Measurements from ENCODE around the gene LSM2.
A peak's percentile ranks its signal among the peaks of the same experiment; 100 is the strongest.

The LSM2 gene

DNA sequence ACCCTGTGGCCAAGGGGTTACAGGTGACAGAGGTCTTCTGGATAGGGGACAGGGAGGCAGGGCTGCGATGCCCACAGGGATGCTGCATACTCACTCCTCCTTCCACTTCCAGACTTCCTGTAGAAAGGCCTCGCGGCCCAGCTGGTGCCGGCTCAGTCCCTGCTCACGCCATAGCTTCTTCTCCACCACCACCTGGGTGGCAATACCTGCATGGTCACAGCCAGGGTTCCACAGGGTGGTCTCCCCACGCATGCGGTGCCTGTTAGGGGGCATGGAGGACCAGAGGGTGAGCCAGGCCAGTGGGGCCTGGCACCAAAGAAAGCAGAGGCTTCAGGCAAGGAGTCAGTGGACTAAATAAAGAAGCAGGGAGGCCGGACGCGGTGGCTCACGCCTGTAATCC, 21.3 kb downstream of the LSM2 start:
- H3K27me3 ChIP-seq (ENCODE audit: control insufficient read depth in 2 of 2, insufficient read depth in 2 of 2, low read length in 2 of 2) = no peaks in the 10 kb centered on the region
- H3K36me3 ChIP-seq (ENCODE audit: control insufficient read depth in 2 of 2, insufficient read depth in 2 of 2, low read length in 2 of 2) = peaks cover 20 to 43% of the 10 kb centered on the region in 2 donors
- no peak overlapping the region for H3K4me3 ChIP-seq (ENCODE audit: low read length in 2 of 2)
- H3K27ac ChIP-seq (ENCODE audit: low read depth in 2 of 2, low read length in 2 of 2) = no peak overlapping the region
- H3K9ac ChIP-seq (ENCODE audit: low read depth in 1 of 2, low read length in 2 of 2) = no peak overlapping the region
- H3K9me3 ChIP-seq (ENCODE audit: control insufficient read depth in 2 of 2, low read length in 2 of 2) = no peaks in the 10 kb centered on the region
- H3K4me1 ChIP-seq (ENCODE audit: control insufficient read depth in 2 of 2, insufficient read depth in 2 of 2, low read length in 2 of 2) = no peaks in the 10 kb centered on the region

DNA sequence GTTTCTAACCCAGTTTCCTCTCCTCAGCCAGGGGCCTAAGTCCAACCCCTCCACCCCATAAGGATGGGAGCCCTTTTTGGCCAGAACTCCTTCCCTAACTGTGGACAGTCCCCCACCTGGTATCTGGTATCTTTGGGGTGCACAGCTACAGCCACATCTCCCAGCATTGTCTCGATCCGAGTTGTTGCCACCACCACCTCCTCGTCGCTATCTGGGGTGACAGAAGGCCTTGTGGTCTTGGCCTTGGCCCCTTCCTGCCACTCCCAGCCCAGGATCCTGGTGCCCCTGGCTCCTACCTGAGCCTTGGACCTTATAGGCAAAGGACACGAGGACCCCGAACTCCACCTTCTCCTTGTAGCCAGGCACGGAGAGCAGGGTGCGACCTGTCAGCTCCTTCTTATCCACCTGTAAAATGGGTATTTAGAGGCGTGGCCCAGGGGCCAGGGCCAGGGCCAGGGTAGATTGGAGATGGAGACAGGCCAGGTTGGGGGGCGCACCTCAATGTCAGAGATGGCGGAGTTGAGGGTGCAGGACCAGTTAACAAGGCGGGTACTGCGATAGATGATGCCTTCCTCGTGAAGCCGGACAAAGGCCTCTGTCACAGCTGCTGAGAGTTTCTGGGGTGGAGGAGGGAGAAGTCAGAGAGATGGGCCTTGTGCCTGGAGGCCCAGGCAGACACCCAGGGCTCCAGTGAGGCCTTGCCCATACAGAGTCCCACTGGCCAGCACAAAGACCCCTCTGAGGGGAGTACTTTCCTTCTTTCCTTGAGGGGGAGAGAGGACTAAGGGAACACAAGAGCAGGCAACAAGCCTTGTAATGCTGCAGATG, 22.5 kb downstream of the LSM2 start:
- Histone ChIP-seq H3K9ac (ENCODE audit: low read depth in 1 of 2, low read length in 2 of 2) (no peak overlapping the region), H3K27ac (ENCODE audit: low read depth in 2 of 2, low read length in 2 of 2) (no peak overlapping the region), H3K27me3 (ENCODE audit: control insufficient read depth in 2 of 2, insufficient read depth in 2 of 2, low read length in 2 of 2) (no peaks in the 10 kb centered on the region), H3K4me1 (ENCODE audit: control insufficient read depth in 2 of 2, insufficient read depth in 2 of 2, low read length in 2 of 2) (no peaks in the 10 kb centered on the region), H3K4me3 (ENCODE audit: low read length in 2 of 2) (no peak overlapping the region), H3K9me3 (ENCODE audit: control insufficient read depth in 2 of 2, low read length in 2 of 2) (no peaks in the 10 kb centered on the region), H3K36me3 (ENCODE audit: control insufficient read depth in 2 of 2, insufficient read depth in 2 of 2, low read length in 2 of 2) (peaks cover 28 to 50% of the 10 kb centered on the region in 2 donors)

DNA sequence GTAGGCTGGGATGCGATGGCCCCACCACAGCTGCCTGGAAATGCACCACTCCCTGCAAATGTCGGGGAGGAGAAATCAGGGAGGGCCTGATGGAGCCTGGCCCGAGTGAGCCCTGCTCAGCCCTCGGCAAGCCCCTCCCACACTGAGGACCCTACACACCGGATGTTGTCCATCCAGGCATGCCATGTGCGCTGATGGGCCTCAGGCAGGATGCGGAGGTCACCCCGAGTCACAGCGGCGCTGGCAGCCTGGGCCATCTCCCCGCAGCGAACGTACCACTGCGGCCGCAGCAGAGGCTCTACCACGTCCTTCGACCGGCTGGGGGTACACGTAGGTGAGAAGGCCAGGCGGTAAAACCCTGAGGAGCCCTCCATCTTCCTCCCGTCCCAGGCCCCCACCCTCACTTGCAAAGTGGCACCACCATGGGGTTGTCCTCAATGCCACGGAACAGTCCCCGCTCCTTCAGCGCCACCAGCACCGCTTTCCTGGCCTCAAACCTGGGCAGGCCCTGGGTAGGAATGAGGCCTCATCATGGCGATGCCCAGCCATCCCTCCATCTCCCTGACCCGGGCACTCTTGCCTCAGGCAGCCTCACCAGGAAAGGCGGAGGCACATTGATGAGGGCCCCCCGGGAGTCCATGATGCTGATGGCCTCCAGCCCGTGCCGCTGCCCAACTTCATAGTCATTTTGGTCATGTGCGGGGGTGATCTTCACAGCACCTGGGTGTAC, 24.5 kb downstream of the LSM2 start:
- Histone ChIP-seq H3K36me3 (ENCODE audit: control insufficient read depth in 2 of 2, insufficient read depth in 2 of 2, low read length in 2 of 2) (peaks cover 28 to 53% of the 10 kb centered on the region in 2 donors), H3K9ac (ENCODE audit: low read depth in 1 of 2, low read length in 2 of 2) (no peak overlapping the region), H3K9me3 (ENCODE audit: control insufficient read depth in 2 of 2, low read length in 2 of 2) (no peaks in the 10 kb centered on the region)

DNA sequence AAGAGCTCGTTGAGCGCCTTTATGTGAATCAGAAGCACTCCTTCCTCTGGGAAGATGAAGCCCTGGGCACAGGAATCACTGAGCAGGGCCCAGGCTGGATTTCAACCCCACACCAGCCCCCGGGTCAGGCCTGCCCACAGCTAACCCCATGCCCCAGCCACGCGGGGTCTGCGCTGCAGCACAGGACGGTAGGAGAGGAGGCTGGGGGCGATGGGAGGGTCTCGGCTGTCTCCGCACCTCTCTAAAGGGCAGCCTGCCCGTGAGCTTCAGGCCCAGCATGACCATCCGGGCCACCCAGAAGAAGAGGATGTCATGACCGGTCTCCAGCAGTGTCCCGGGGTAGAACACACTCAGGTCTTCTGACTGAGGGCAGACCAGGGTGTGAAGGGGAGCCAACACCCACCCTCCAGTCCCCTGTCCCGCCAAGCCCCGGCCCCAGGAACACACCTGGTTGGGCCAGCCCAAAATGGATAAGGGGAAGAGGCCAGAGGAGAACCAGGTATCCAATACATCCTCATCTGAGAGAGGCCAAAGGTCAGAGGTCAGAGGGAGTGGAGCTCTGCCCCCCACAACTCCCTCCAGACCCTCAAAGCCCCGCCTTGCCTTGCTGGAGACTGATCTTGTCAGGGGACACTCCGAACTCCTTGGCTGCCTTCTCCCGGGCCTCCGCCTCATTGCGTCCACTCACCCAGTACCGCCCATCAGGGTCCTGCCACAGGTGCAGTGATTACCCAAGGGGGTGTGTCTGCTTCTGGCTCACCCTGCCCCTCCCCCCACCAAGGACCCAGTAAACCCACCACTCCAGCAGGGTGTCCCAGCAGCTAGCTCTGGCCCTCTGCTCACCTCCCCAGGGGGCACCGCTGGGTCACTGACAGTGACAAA, 25.3 kb downstream of the LSM2 start:
- peaks cover 28 to 53% of the 10 kb centered on the region in 2 donors for H3K36me3 ChIP-seq (ENCODE audit: control insufficient read depth in 2 of 2, insufficient read depth in 2 of 2, low read length in 2 of 2)
- H3K9ac ChIP-seq (ENCODE audit: low read depth in 1 of 2, low read length in 2 of 2) = no peak overlapping the region
- H3K4me1 ChIP-seq (ENCODE audit: control insufficient read depth in 2 of 2, insufficient read depth in 2 of 2, low read length in 2 of 2) = peaks cover 11% of the 10 kb centered on the region in 2 donors
- H3K27ac ChIP-seq (ENCODE audit: low read depth in 2 of 2, low read length in 2 of 2) = no peak overlapping the region
- no peak overlapping the region for H3K4me3 ChIP-seq (ENCODE audit: low read length in 2 of 2)
- no peaks in the 10 kb centered on the region for H3K9me3 ChIP-seq (ENCODE audit: control insufficient read depth in 2 of 2, low read length in 2 of 2)
- H3K27me3 ChIP-seq (ENCODE audit: control insufficient read depth in 2 of 2, insufficient read depth in 2 of 2, low read length in 2 of 2) = no peaks in the 10 kb centered on the region

More for the DNA sequence above, 24.5 kb downstream of the LSM2 start:
- peaks cover 3 to 4% of the 10 kb centered on the region in 2 donors for H3K4me1 ChIP-seq (ENCODE audit: control insufficient read depth in 2 of 2, insufficient read depth in 2 of 2, low read length in 2 of 2)
- H3K27ac ChIP-seq (ENCODE audit: low read depth in 2 of 2, low read length in 2 of 2) = no peak overlapping the region
- no peak overlapping the region for H3K4me3 ChIP-seq (ENCODE audit: low read length in 2 of 2)
- H3K27me3 ChIP-seq (ENCODE audit: control insufficient read depth in 2 of 2, insufficient read depth in 2 of 2, low read length in 2 of 2) = no peaks in the 10 kb centered on the region

DNA sequence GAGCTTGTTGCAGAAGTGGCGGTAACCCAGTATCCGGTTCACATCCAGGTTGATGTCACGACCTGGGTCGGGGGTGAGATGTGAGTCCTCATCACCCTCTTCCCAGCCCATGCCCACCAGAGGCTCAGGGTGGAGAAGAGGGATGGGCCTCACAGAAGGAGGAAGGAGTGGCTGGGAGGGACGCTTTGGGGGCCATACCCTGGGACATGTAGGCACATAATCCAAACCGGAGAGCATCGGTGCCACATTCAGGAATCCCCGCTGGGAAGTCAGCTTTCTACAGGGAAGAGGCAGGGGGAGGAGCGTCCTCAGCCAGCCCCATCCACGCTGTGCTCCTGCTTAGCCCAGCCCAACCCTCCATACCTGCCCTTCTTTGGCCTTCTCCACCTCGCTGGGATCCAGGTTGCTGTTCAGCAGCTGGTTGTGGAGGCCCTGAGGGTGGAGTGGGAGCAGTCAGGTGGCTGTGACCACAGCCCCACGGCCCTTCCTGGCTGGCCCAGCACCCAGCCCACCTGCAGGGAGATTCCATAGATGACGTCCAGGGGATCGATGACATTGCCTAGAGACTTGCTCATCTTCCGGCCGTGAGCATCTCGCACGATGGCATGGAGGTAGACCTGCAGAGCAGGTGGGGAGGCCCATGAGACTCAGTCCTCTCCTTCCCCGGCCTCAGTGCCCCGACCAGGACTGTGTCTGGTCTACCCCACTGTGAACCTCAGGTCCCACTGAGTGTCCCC, 26.1 kb downstream of the LSM2 start:
- H3K36me3 ChIP-seq (ENCODE audit: control insufficient read depth in 2 of 2, insufficient read depth in 2 of 2, low read length in 2 of 2) = peaks cover 28 to 53% of the 10 kb centered on the region in 2 donors
- no peaks in the 10 kb centered on the region for H3K9me3 ChIP-seq (ENCODE audit: control insufficient read depth in 2 of 2, low read length in 2 of 2)
- H3K4me1 ChIP-seq (ENCODE audit: control insufficient read depth in 2 of 2, insufficient read depth in 2 of 2, low read length in 2 of 2) = peaks cover 19% of the 10 kb centered on the region in 2 donors
- no peak overlapping the region for H3K4me3 ChIP-seq (ENCODE audit: low read length in 2 of 2)
- H3K27ac ChIP-seq (ENCODE audit: low read depth in 2 of 2, low read length in 2 of 2) = no peak overlapping the region
- no peak overlapping the region for H3K9ac ChIP-seq (ENCODE audit: low read depth in 1 of 2, low read length in 2 of 2)
- H3K27me3 ChIP-seq (ENCODE audit: control insufficient read depth in 2 of 2, insufficient read depth in 2 of 2, low read length in 2 of 2) = no peaks in the 10 kb centered on the region

DNA sequence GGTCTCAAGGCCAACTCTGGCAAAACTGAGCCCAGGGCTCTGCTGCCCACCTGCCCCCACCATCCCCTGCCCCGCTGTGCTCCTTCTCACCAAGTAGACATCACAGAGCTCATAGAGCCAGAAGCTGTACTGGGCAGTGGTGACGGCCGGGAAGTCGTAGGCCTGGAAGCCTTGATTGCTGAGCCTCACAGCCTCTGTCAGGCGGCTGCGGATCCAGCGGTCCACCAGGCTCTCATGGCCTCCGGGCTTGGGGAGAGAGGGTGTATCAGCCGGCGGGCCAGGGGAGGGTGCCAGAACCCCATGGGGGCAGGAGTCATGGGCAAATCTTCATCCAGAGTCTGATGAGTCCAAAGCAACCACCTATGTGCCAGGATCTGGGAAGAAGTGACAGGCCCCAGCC, 26.9 kb downstream of the LSM2 start:
- H3K36me3 ChIP-seq (ENCODE audit: control insufficient read depth in 2 of 2, insufficient read depth in 2 of 2, low read length in 2 of 2) = peaks cover 24 to 45% of the 10 kb centered on the region in 2 donors
- no peak overlapping the region for H3K9ac ChIP-seq (ENCODE audit: low read depth in 1 of 2, low read length in 2 of 2)
- H3K4me3 ChIP-seq (ENCODE audit: low read length in 2 of 2) = no peak overlapping the region

DNA sequence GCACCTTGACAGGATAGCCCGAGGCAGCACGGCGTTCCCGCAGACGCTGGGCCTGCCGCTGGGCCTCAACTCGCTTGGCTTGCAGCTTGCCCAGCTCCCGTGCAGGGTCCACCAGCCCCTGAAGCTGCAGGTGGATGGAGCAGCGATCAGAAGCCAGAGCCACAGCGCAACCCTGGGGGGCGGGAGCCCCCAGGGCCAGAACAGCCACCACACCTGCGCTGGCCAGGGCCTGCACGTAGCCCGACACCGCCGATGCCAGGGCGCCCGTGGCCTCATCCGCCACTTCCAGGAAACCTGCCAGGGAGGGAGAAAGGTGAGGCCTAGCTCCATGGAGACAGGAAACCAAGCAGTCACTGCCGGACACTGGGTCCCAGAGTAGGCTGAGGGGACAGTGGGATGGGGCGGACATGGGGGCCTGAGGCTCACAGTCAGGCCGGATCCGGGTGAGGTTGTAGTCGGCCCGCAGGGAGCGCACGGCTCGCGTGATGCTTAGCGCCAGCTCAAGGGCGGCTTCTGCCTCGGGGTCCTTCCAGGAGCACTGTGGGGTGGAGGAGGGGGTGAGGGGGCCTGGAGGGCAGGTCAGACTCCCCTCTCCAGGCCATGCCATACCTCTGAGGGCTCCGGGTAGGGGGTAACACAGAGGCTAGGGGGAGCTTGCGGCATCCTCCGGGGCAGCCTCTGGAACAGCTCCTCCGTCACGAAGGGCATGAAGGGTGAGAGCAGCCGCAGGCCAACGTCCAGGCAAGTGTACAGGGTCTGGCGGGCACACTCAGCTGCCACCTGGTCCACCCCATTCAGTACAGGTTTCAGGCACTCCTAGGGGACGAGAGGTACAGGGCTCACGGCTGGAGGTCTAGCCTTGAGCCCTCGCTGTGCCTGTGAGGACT, 27.5 kb downstream of the LSM2 start:
- no peak overlapping the region for H3K4me3 ChIP-seq (ENCODE audit: low read length in 2 of 2)
- peaks cover 27% of the 10 kb centered on the region in 2 donors for H3K4me1 ChIP-seq (ENCODE audit: control insufficient read depth in 2 of 2, insufficient read depth in 2 of 2, low read length in 2 of 2)
- no peak overlapping the region for H3K27ac ChIP-seq (ENCODE audit: low read depth in 2 of 2, low read length in 2 of 2)
- H3K36me3 ChIP-seq (ENCODE audit: control insufficient read depth in 2 of 2, insufficient read depth in 2 of 2, low read length in 2 of 2) = peaks cover 21 to 40% of the 10 kb centered on the region in 2 donors
- H3K9me3 ChIP-seq (ENCODE audit: control insufficient read depth in 2 of 2, low read length in 2 of 2) = no peaks in the 10 kb centered on the region
- H3K9ac ChIP-seq (ENCODE audit: low read depth in 1 of 2, low read length in 2 of 2) = no peak overlapping the region
- H3K27me3 ChIP-seq (ENCODE audit: control insufficient read depth in 2 of 2, insufficient read depth in 2 of 2, low read length in 2 of 2) = no peaks in the 10 kb centered on the region

More for the DNA sequence above, 26.9 kb downstream of the LSM2 start:
- no peaks in the 10 kb centered on the region for H3K9me3 ChIP-seq (ENCODE audit: control insufficient read depth in 2 of 2, low read length in 2 of 2)
- H3K4me1 ChIP-seq (ENCODE audit: control insufficient read depth in 2 of 2, insufficient read depth in 2 of 2, low read length in 2 of 2) = peaks cover 25 to 26% of the 10 kb centered on the region in 2 donors
- H3K27ac ChIP-seq (ENCODE audit: low read depth in 2 of 2, low read length in 2 of 2) = no peak overlapping the region
- H3K27me3 ChIP-seq (ENCODE audit: control insufficient read depth in 2 of 2, insufficient read depth in 2 of 2, low read length in 2 of 2) = no peaks in the 10 kb centered on the region

DNA sequence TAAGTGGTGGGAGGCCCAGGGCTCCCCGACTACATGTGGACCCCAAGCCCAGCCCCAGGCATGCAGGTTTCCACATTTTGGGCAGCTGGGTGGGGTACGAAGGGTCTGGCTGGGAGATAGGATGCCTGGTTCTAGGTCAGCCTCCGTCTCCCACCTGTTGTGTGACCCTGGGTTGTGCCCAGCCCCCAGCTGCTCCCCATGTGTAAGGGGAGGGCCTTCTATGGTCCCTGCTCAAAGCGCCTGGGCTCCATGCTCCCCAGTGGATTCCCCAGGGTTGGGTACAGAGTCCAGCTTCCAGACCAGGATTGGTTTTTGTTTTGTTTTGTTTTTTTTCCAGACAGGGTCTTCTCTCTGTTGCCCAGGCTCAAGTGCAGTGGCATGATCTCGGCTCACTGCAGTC, 28.6 kb downstream of the LSM2 start:
- no peak overlapping the region for H3K27ac ChIP-seq (ENCODE audit: low read depth in 2 of 2, low read length in 2 of 2)
- no peak overlapping the region for H3K9ac ChIP-seq (ENCODE audit: low read depth in 1 of 2, low read length in 2 of 2)
- H3K4me1 ChIP-seq (ENCODE audit: control insufficient read depth in 2 of 2, insufficient read depth in 2 of 2, low read length in 2 of 2) = peaks cover 27% of the 10 kb centered on the region in 2 donors
- H3K9me3 ChIP-seq (ENCODE audit: control insufficient read depth in 2 of 2, low read length in 2 of 2) = no peaks in the 10 kb centered on the region
- peaks cover 17 to 35% of the 10 kb centered on the region in 2 donors for H3K36me3 ChIP-seq (ENCODE audit: control insufficient read depth in 2 of 2, insufficient read depth in 2 of 2, low read length in 2 of 2)
- no peak overlapping the region for H3K4me3 ChIP-seq (ENCODE audit: low read length in 2 of 2)
- H3K27me3 ChIP-seq (ENCODE audit: control insufficient read depth in 2 of 2, insufficient read depth in 2 of 2, low read length in 2 of 2) = no peaks in the 10 kb centered on the region

DNA sequence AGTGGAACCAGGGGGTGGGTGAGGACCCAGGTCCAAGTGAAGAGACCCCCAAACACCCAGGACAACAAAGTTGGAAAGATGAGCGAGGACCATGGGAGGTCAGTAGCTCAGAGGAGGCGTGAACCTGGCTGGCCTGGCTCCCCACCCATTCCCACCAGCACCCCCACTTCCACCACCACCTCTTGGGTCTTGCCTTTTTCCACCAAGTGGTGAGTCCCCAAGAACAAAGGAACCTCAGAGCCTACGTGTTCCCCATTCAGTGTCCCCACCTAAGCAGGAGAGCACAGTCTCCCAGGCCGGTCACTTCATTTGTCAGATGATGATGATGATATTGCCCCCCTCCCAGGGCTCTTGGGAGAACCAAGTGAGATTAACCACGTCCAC, 29.1 kb downstream of the LSM2 start:
- Histone ChIP-seq H3K4me3 (ENCODE audit: low read length in 2 of 2) (no peak overlapping the region), H3K4me1 (ENCODE audit: control insufficient read depth in 2 of 2, insufficient read depth in 2 of 2, low read length in 2 of 2) (peaks cover 27 to 32% of the 10 kb centered on the region in 2 donors), H3K9me3 (ENCODE audit: control insufficient read depth in 2 of 2, low read length in 2 of 2) (no peaks in the 10 kb centered on the region), H3K27ac (ENCODE audit: low read depth in 2 of 2, low read length in 2 of 2) (peak overlapping the region; percentile 74 to 81), H3K9ac (ENCODE audit: low read depth in 1 of 2, low read length in 2 of 2) (peak overlapping the region in 1 of 2 donors; percentile 56), H3K36me3 (ENCODE audit: control insufficient read depth in 2 of 2, insufficient read depth in 2 of 2, low read length in 2 of 2) (peaks cover 17 to 30% of the 10 kb centered on the region in 2 donors), H3K27me3 (ENCODE audit: control insufficient read depth in 2 of 2, insufficient read depth in 2 of 2, low read length in 2 of 2) (no peaks in the 10 kb centered on the region)

All from mucosa of rectum (tissue), 2 donors.